HepG2 (cell line): ENCODE measurements around the gene BCAS3. TPM values are rescaled to one million over a fixed set of nuclear protein-coding genes. Genes with fewer than 3 reads are reported as not detected.
A peak's percentile ranks its signal among the peaks of the same experiment; 100 is the strongest.

ENCODE experiments used
- ATAC-seq: fragments of 200-7000 bp; cut with Tn5 transposase; 3 replicates; pipeline ENCODE4 v1.9.1; 2020; ENCODE audit warnings: mild to moderate bottlenecking, moderate library complexity
- BruUV-seq: library from RNA; stranded (reverse); fragments of 400-500 nt; replicated peaks from 2 replicates; lab custom pipeline; 2021; lab: Mats Ljungman, UMichigan
- CTCF ChIA-PET: fragments of 300-600 bp; formaldehyde crosslinking; extraction: SDS; loops from one replicate; lab custom pipeline; 2021; ENCODE audit warnings: low total read pairs, inconsistent platforms, low intra/inter-chr PET ratio; lab: Yijun Ruan, JAX
- POLR2A ChIA-PET: fragments of 350-600 bp; sonication (Branson Sonifier 250); formaldehyde crosslinking; loops from one replicate; lab custom pipeline; 2020; ENCODE audit warnings: antibody characterized with exemption, inconsistent platforms; lab: Yijun Ruan, JAX
- DNase-seq: peaks from one replicate; pipeline ENCODE4 v3.0.0-alpha.2; 2015; ENCODE audit warnings: low spot score
- FAIRE-seq: peaks from 3 replicates; lab custom pipeline; 2011; peaks lifted over from hg19 to GRCh38; lab: Jason Lieb, UNC
- H2AFZ ChIP-seq: one replicate; pipeline ENCODE4 v1.6.1; 2011; ENCODE audit warnings: low read length, inconsistent platforms
- H3K27ac ChIP-seq: fragments of 300-600 bp; 3 replicates; pipeline ENCODE4 v1.8.0; 2011; ENCODE audit warnings: mixed run types, mild to moderate bottlenecking, mixed read lengths, low read length, inconsistent platforms; ENCODE audit not compliant: insufficient read depth; ENCODE audit errors: extremely low read length
- H3K27me3 ChIP-seq, 2 experiments: fragments of 200-600 bp in 1 of 2; 2 replicates in 1 of 2; 3 replicates in 1 of 2; pipeline versions ENCODE4 v1.6.0 to v1.8.0; 2011; ENCODE audit warnings: low read length in 2 of 2, mild to moderate bottlenecking in 2 of 2, moderate library complexity in 2 of 2, inconsistent platforms in 1 of 2; ENCODE audit not compliant: insufficient read depth in 2 of 2, control insufficient read depth in 1 of 2
- H3K36me3 ChIP-seq, 2 experiments: fragments of 200-600 bp in 1 of 2; replicated peaks in 1 of 2; 2 replicates in 1 of 2; 3 replicates in 1 of 2; pipeline versions ENCODE4 v1.5.1 to v1.8.0; 2011; ENCODE audit warnings: low read length in 2 of 2, inconsistent platforms in 1 of 2; ENCODE audit not compliant: insufficient read depth in 2 of 2, control insufficient read depth in 1 of 2
- H3K4me1 ChIP-seq: 2 replicates; pipeline ENCODE4 v1.5.1; 2012; ENCODE audit warnings: low read length, inconsistent platforms; ENCODE audit not compliant: insufficient read depth
- H3K4me2 ChIP-seq: 2 replicates; pipeline ENCODE4 v1.6.0; 2011; ENCODE audit warnings: low read depth, low read length, inconsistent platforms
- H3K4me3 ChIP-seq, 3 experiments: fragments of 200-600 bp in 1 of 3; sonication (generic), shearing (Covaris generic) in 1 of 3; replicated peaks in 1 of 3; 2 replicates each; pipeline ENCODE4 v1.5.1; 2011 to 2016; ENCODE audit warnings: low read length in 3 of 3, inconsistent platforms in 2 of 3, low read depth in 2 of 3, mild to moderate bottlenecking in 2 of 3, control low read depth in 1 of 3, mixed read lengths in 1 of 3; ENCODE audit not compliant: insufficient read depth in 1 of 3
- H3K79me2 ChIP-seq: one replicate; pipeline ENCODE4 v1.6.1; 2011; ENCODE audit warnings: low read length, inconsistent platforms; ENCODE audit not compliant: insufficient read depth
- H3K9ac ChIP-seq: 2 replicates; pipeline ENCODE4 v1.6.0; 2011; ENCODE audit warnings: mild to moderate bottlenecking, low read depth, low read length, inconsistent platforms; ENCODE audit not compliant: insufficient read depth
- H3K9me3 ChIP-seq: 2 replicates; pipeline ENCODE4 v1.5.1; 2012; ENCODE audit warnings: mild to moderate bottlenecking, low read length
- H4K20me1 ChIP-seq: 2 replicates; pipeline ENCODE4 v1.6.0; 2011; ENCODE audit warnings: inconsistent platforms, mild to moderate bottlenecking, low read length, moderate library complexity; ENCODE audit not compliant: insufficient read depth
- AGO2 ChIP-seq: fragments of 200-400 bp; formaldehyde crosslinking; optimal IDR thresholded peaks from 2 replicates; pipeline ENCODE3; 2017; ENCODE audit warnings: mild to moderate bottlenecking, low read depth, low read length, moderate library complexity
- AKAP8 ChIP-seq: sonication (generic); formaldehyde crosslinking; IDR thresholded peaks from 2 replicates; pipeline ENCODE4 v1.5.1; 2020; ENCODE audit warnings: mild to moderate bottlenecking, missing genetic modification reagents
- GTF3A ChIP-seq: sonication (generic); formaldehyde crosslinking; conservative IDR thresholded peaks from 2 replicates; pipeline ENCODE4 v1.4.0; 2020; ENCODE audit warnings: mild to moderate bottlenecking, missing genetic modification reagents
- HNRNPL ChIP-seq: fragments of 200-400 bp; formaldehyde crosslinking; IDR thresholded peaks from 2 replicates; pipeline ENCODE4 v1.6.1; 2017; ENCODE audit warnings: mild to moderate bottlenecking, low read depth, low read length
- RBFOX2 ChIP-seq: fragments of 200-400 bp; formaldehyde crosslinking; IDR thresholded peaks from 2 replicates; pipeline ENCODE4 v1.6.1; 2017; ENCODE audit warnings: low read depth, mild to moderate bottlenecking, low read length
- XRCC5 ChIP-seq: fragments of 200-400 bp; formaldehyde crosslinking; optimal IDR thresholded peaks from 2 replicates; pipeline ENCODE3; 2017; ENCODE audit warnings: mild to moderate bottlenecking, low read length
- YEATS2 ChIP-seq: sonication (generic); formaldehyde crosslinking; IDR thresholded peaks from 2 replicates; pipeline ENCODE4 v1.4.0; 2020; ENCODE audit warnings: missing genetic modification reagents, borderline replicate concordance
- ZBTB38 ChIP-seq: sonication (generic); formaldehyde crosslinking; IDR thresholded peaks from 2 replicates; pipeline ENCODE4 v1.5.1; 2020; ENCODE audit warnings: mild to moderate bottlenecking, missing genetic modification reagents
- ZBTB46 ChIP-seq: sonication (generic); formaldehyde crosslinking; IDR thresholded peaks from 2 replicates; pipeline ENCODE4 v1.4.0; 2020; ENCODE audit warnings: mild to moderate bottlenecking, missing genetic modification reagents, borderline replicate concordance
- ZFP37 ChIP-seq: sonication (generic); formaldehyde crosslinking; IDR thresholded peaks from 2 replicates; pipeline ENCODE4 v1.4.0; 2020; ENCODE audit warnings: missing genetic modification reagents, borderline replicate concordance
- ZNF567 ChIP-seq: sonication (generic); formaldehyde crosslinking; IDR thresholded peaks from 2 replicates; pipeline ENCODE4 v1.8.1; 2023; ENCODE audit warnings: mild to moderate bottlenecking, missing genetic modification reagents, borderline replicate concordance
- WGBS: methylation state at CpG from one replicate; pipeline ENCODE4 v1.1.6; 2017; ENCODE audit warnings: low lambda C conversion rate; 5-methylcytosine and 5-hydroxymethylcytosine counted together
- in situ Hi-C: cut with HindIII; loops from 2 replicates; pipeline ENCODE4 v1.10.0; 2017; ENCODE audit warnings: low pct_unique_long_range_greater_than_20kb; ENCODE audit not compliant: extremely low pct_ligation_motif_present
- intact Hi-C: fragments of 100-400 bp; cut with micrococcal nuclease; formaldehyde crosslinking; loops from one replicate; pipeline ENCODE4 v1.10.0; 2022; ENCODE audit not compliant: unreplicated experiment
- polyA plus RNA-seq, 8 experiments: library from polyadenylated mRNA; depleted of rRNA in 3 of 8; stranded (reverse) in 7 of 8; unstranded in 1 of 8; fragments of >200 nt; fragmentation: Illumina TruSeq in 4 of 8; extraction: Trizol in 4 of 8; gene quantifications; 2 replicates each; pipeline versions ENCODE4 v1.2.1 to v1.2.3, GENCODE V29; 2011 to 2016; ENCODE audit warnings: low read depth in 4 of 8, missing spikeins in 1 of 8, mixed read lengths in 1 of 8; ENCODE audit not compliant: insufficient read depth in 1 of 8
- total RNA-seq, 5 experiments: library from RNA; depleted of rRNA; stranded (reverse); fragments of >200 nt; fragmentation: Illumina TruSeq; extraction: Trizol; gene quantifications; 2 replicates each; pipeline ENCODE4 v1.2.3, GENCODE V29; 2016; ENCODE audit warnings: low read depth in 1 of 5

The BCAS3 gene
- total and polyA plus RNA-seq, 2 of the 13 experiments (the other 11 are each of a cell fraction or from before 2014, with no cell fraction given): 10.7 to 11.2 TPM

GRCh38 chr17:61402073-61402541 lies 724.5 kb downstream of the BCAS3 start:
- POLR2A ChIA-PET: no interaction called here
- Histone ChIP-seq H3K4me1 (peaks cover 33% of the 10 kb centered on the region), H3K9ac (no peak overlapping the region), H3K9me3 (no peaks in the 10 kb centered on the region), H3K27ac (no peak overlapping the region), H3K79me2 (peaks cover 19% of the 10 kb centered on the region), H3K27me3 (no peaks in the 10 kb centered on the region), H2AFZ (no peak overlapping the region), H3K4me2 (peak overlapping the region; percentile 84), H3K4me3 (peak overlapping the region in 2 of 3 experiments; percentile 4 to 93; a peak in 1 of 6 replicates), H3K36me3 (peaks cover 4 to 6% of the 10 kb centered on the region in 2 experiments; a peak in 2 of 5 replicates), H4K20me1 (no peaks in the 10 kb centered on the region)
- CTCF ChIA-PET: no interaction called here
- BruUV-seq: no TSS peak
- DNase-seq (no peak), ATAC-seq (no peak), FAIRE-seq (no peak)
- TF ChIP-seq AGO2 (peak; percentile 57), YEATS2 (no peak), XRCC5 (no peak), HNRNPL (0 out of 2 replicates have a peak, but pooled peaks have one; percentile 11)
- in situ Hi-C loops: no loop called here
- intact Hi-C loops: no loop called here
- WGBS: 87% methylated on average over 6 of the region's 11 CpGs

- FAIRE-seq: no peak
- TSS peak; percentile 27 for BruUV-seq
- intact Hi-C loops (no loop called here), in situ Hi-C loops (no loop called here)
- H3K9ac ChIP-seq: no peak overlapping the region
- no peak for DNase-seq
- ChIA-PET CTCF (no interaction called here), POLR2A (no interaction called here)
- no peaks in the 10 kb centered on the region for H3K27me3 ChIP-seq
- no peak overlapping the region for H2AFZ ChIP-seq
- no peak overlapping the region for H3K4me3 ChIP-seq
- no peak for TF ChIP-seq ZBTB46
- TF ChIP-seq AGO2: peak; percentile 75
- no peak for TF ChIP-seq ZFP37 (CRISPR knock-in tag)
- peak; percentile 45; the same call in 1 of the 2 replicates for TF ChIP-seq ZBTB38 (CRISPR knock-in tag)
- peak; percentile 63 for TF ChIP-seq RBFOX2
- TF ChIP-seq ZNF567 (CRISPR knock-in tag): no peak
- no peak for TF ChIP-seq GTF3A
- no peak for TF ChIP-seq AKAP8 (CRISPR knock-in tag)
- no peak overlapping the region for H3K4me2 ChIP-seq
- WGBS: 97% methylated on average over 55 of the region's 55 CpGs
- H4K20me1 ChIP-seq: no peaks in the 10 kb centered on the region
- no peak overlapping the region for H3K27ac ChIP-seq
- H3K9me3 ChIP-seq: no peaks in the 10 kb centered on the region
- peaks cover 10% of the 10 kb centered on the region for H3K79me2 ChIP-seq
- peaks cover 34% of the 10 kb centered on the region for H3K4me1 ChIP-seq
- ATAC-seq: no peak
- peaks cover 4 to 6% of the 10 kb centered on the region in 2 experiments; a peak in 2 of 5 replicates for H3K36me3 ChIP-seq
These were observed 725.5 kb downstream of the BCAS3 start for GRCh38 chr17:61402978-61403800.
